Measurements from ENCODE around the gene RRN3.
"Not testable (repeated sequence)": the region's sequence is repeated elsewhere in the genome, so short reads cannot be mapped to it uniquely, and the experiment has no call there.

GRCh38 chr16:15096583-15096972 is 2.5 kb upstream of the RRN3 start:
- TF ChIP-seq CTCF (IDR thresholded peaks at IDR 0.05; ENCODE audit: insufficient read depth, low read depth, low read length); EZH2 (IDR thresholded peaks at IDR 0.05; ENCODE audit: insufficient read depth, low read length): not testable (repeated sequence)
